HG02588 (cell line): ENCODE results near the gene UBE2L6.
"Not testable (repeated sequence)": the region's sequence is repeated elsewhere in the genome, so short reads cannot be mapped to it uniquely, and the experiment has no call there.

ENCODE experiments used
- ATAC-seq: cut with Tn5 transposase; IDR thresholded peaks from one replicate; pipeline ENCODE4 v1.9.1; 2021; ENCODE audit warnings: mild to moderate bottlenecking, moderate library complexity; ENCODE audit not compliant: unreplicated experiment

Gene UBE2L6

GRCh38 chr11:57566905-57567514 is 462 bp downstream of the UBE2L6 start:
- no peak for ATAC-seq

GRCh38 chr11:57566005-57566904 is 1.2 kb downstream of the UBE2L6 start:
- ATAC-seq, result peak; percentile 68

- ATAC-seq, result no peak
Measured at GRCh38 chr11:57562596-57562995, 4.9 kb downstream of the UBE2L6 start.

GRCh38 chr11:57560146-57560545 is 7.3 kb downstream of the UBE2L6 start:
- no peak for ATAC-seq

GRCh38 chr11:57556041-57556440 is 11.4 kb downstream of the UBE2L6 start:
- ATAC-seq, result no peak

- ATAC-seq, result no peak
Measured at GRCh38 chr11:57555393-57555792, 12.1 kb downstream of the UBE2L6 start.

GRCh38 chr11:57552479-57552878 is 15.0 kb downstream of the UBE2L6 start:
- ATAC-seq, result no peak

GRCh38 chr11:57551941-57552340 is 15.5 kb downstream of the UBE2L6 start:
- ATAC-seq, result no peak

- ATAC-seq, result no peak
Measured at GRCh38 chr11:57549983-57550382, 17.5 kb downstream of the UBE2L6 start.

- peak; percentile 73 for ATAC-seq
Measured at GRCh38 chr11:57547854-57548377, 19.6 kb downstream of the UBE2L6 start.

- peak; percentile 71 for ATAC-seq
Measured at GRCh38 chr11:57546869-57547475, 20.5 kb downstream of the UBE2L6 start.

- ATAC-seq, result no peak
Measured at GRCh38 chr11:57546451-57546850, 21.0 kb downstream of the UBE2L6 start.

GRCh38 chr11:57545883-57546282 is 21.6 kb downstream of the UBE2L6 start:
- ATAC-seq, result no peak

GRCh38 chr11:57544566-57544965 is 22.9 kb downstream of the UBE2L6 start:
- ATAC-seq, result no peak

- no peak for ATAC-seq
Measured at GRCh38 chr11:57543593-57543992, 23.9 kb downstream of the UBE2L6 start.

GRCh38 chr11:57542582-57542981 is 24.9 kb downstream of the UBE2L6 start:
- ATAC-seq, result no peak

- no peak for ATAC-seq
Measured at GRCh38 chr11:57541169-57541568, 26.3 kb downstream of the UBE2L6 start.

- no peak for ATAC-seq
Measured at GRCh38 chr11:57539342-57539741, 28.1 kb downstream of the UBE2L6 start.

- no peak for ATAC-seq
Measured at GRCh38 chr11:57536947-57537619, 30.4 kb downstream of the UBE2L6 start, which contains the start of gene SMTNL1. Gene SMTNL1, plus strand, starts transcription at chr11:57537595. Its CDS starts 5,048 bp downstream, at chr11:57542643.

GRCh38 chr11:57534449-57534848 is 33.0 kb downstream of the UBE2L6 start:
- ATAC-seq, result not testable (repeated sequence)
